ENCODE measurements around the gene MRPL9.
A peak's percentile ranks its signal among the peaks of the same experiment; 100 is the strongest.
"Not testable (repeated sequence)": the region's sequence is repeated elsewhere in the genome, so short reads cannot be mapped to it uniquely, and the experiment has no call there.

The MRPL9 gene

DNA sequence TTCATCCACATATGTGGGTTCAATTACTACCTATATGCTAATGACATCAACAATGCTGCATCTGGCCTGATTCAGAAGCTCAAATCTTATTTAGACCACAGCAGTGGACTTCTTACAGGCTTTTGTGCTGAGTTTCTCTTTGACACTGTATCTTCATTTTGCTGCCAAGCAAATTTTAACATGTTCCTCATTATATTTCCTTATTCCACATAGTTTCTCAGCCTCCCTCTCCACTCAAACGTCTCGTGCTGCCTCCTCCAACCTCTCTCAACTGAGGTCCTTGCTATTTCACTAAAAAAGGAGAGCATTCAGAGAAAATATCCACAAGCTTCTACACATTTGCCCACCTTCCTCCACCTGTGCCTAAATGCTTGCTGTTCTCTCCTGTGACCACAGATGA, 20.5 kb upstream of the MRPL9 start:
- DNase-seq (ENCODE audit: low spot score): no peak

- no peak for DNase-seq (ENCODE audit: low spot score)
Observed at GRCh38 chr1:151782741-151783140, 19.4 kb upstream of the MRPL9 start.

DNA sequence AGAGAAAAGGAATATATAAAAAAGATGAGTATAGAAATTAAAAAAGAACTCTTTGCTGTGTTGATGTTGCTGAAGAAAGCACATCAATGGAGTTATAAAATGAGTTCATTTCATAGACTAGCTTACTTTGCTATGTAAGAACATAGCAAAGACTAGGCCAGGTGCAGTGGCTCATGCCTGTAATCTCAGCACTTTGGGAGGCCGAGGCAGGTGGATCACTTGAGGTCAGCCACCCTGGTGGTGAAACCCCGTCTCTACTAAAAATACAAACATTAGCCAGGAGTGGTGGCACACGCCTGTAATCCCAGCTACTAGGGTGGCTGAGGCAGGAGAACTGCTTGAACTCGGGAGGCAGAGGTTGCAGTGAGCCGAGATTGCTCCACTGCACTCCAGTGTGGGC, 18.7 kb upstream of the MRPL9 start:
- DNase-seq (ENCODE audit: low spot score): not testable (repeated sequence)

DNA sequence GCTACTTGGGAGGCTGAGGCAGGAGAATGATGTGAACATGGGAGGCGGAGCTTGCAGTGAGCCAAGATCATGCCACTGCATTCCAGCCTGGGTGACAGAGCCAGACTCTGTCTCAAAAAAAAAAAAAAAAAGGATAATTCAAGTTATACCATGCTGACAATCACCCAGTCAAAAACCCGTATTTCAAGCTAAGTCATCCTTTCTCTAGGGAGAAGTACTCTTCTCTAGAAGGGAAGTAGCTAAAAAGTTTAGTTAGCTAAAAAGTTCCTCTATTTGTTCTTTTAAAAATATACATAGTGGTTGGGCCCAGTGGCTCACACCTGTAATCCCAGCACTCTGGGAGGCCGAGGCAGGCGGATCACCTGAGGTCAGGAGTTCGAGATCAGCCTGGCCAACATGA, 17.4 kb upstream of the MRPL9 start:
- DNase-seq (ENCODE audit: low spot score): not testable (repeated sequence)

DNA sequence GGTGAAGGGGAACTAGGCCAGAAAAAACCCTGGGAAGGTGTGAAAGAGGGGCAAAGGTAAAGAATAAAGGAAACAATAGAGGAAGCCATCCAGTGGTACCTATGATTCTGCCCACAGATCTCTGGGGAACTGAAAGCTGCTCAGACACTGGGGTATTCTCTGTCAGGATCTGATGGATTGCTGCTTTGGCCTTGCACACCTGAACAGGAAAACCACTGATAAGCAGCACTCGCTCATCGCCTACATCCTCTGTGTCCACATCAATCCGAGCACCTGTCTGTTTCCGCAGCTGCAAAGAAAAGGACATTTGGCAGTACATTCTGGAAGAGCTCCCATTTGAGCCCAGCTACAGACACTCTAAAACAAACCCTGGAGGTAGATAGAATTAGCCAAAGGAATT, 16.6 kb upstream of the MRPL9 start:
- DNase-seq (ENCODE audit: low spot score): no peak

DNA sequence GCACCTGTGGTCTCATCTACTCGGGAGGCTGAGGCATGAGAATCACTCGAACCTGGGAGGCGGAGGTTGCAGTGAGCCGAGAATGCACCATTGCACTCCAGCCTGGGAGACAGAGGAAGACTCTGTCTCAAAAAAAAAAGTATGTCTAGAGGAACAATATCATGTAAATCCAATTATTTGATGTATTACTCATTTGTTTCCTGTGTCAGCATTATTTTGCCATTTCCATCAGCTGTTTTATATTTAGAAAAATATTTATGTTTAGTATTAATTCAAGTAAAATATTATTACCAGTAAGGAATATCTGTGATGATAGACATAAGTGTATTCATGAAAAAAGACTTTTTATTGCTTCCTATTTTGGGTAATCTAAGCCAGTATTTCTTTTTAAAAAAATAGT, 14.0 kb upstream of the MRPL9 start:
- no peak for DNase-seq (ENCODE audit: low spot score)

DNA sequence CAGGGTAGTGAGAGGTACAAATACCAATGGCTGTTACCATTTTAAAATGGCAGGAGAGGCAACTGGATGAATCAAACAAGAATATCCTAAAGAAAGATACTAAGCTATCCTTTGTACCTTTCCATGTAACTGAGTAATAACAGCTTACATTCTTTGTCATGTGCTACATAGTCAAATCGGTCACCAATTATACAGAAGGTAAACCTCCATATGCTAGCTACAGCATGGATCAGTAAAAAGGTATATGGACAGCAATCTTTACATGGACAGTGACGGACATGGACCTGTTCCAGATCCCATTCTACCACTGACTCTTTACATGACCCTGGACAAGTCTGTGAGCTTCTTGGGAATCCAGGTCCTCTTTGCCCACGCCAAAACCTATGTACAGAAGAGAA, 13.4 kb upstream of the MRPL9 start:
- no peak for DNase-seq (ENCODE audit: low spot score)

GRCh38 chr1:151775894-151776664, 12.8 kb upstream of the MRPL9 start:
- DNase-seq (ENCODE audit: low spot score): no peak

DNA sequence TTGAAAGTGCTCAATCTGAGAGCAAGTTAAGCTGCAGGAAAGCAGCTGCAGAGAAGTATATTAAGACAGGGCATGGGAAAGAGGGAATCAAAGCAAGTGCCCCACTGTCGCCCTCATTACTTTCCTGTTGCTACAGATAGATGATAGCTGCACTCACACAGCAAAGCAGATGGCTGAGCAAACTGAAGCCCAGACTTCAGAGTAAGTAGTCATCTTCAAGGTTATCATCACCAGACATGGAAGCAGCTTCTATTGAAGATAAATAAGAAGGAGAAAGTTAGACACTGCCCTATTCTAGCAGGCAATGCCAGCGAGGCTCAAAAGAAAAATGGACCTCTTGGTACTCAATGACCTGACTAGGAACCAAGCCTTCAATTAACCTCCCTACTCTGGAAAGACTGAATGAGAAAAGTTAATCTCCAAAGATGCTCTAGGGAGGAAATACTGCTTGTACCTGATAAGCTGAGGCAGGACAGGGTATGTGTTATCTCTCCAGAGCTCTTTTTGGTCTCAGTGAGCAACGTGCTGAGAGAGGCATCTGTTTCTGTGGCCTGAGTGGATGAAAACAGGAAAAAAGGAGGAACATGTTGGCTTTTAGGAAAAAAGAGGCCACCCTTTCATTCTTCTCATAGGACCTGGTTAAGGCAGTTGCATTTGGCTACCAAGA, 11.1 kb upstream of the MRPL9 start:
- no peak for DNase-seq (ENCODE audit: low spot score)

- DNase-seq (ENCODE audit: low spot score): no peak
Observed at GRCh38 chr1:151773702-151774101, 10.4 kb upstream of the MRPL9 start.

DNA sequence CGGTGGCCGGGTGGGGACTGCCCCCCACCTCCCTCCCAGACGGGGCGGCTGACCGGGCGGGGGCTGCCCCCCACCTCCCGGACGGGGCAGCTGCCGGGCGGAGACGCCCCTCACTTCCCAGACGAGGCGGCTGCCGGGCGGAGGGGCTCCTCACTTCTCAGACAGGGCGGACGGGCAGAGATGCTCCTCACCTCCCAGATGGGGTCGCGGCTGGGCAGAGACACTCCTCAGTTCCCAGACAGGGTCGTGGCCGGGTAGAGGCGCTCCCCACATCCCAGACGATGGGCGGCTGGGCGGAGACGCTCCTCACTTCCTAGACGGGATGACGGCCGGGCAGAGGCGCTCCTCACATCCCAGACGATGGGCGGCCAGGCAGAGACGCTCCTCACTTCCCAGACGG, 6.0 kb upstream of the MRPL9 start:
- not testable (repeated sequence) for DNase-seq (ENCODE audit: low spot score)

DNA sequence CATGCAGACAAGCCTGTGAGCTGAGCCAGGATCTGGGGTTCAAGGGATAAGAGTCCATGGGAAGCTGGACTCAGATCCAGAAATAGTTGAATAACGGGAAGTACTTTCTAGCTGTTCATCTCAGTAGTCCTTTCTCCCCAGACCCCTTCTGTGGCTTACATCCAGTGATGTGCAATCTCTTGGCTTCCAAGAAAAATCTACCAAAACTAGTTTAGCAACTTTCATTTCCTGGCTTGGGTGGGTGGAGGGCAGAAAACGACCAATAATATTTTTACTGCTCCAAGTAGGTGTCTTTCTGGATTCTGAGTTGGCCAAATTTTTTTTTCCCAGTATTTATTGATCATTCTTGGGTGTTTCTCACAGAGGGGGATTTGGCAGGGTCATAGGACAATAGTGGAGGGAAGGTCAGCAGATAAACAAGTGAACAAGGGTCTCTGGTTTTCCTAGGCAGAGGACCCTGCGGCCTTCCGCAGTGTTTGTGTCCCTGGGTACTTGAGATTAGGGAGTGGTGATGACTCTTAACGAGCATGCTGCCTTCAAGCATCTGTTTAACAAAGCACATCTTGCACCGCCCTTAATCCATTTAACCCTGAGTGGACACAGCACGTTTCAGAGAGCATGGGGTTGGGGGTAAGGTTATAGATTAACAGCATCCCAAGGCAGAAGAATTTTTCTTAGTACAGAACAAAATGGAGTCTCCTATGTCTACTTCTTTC, 5.2 kb upstream of the MRPL9 start:
- not testable (repeated sequence) for DNase-seq (ENCODE audit: low spot score)

DNA sequence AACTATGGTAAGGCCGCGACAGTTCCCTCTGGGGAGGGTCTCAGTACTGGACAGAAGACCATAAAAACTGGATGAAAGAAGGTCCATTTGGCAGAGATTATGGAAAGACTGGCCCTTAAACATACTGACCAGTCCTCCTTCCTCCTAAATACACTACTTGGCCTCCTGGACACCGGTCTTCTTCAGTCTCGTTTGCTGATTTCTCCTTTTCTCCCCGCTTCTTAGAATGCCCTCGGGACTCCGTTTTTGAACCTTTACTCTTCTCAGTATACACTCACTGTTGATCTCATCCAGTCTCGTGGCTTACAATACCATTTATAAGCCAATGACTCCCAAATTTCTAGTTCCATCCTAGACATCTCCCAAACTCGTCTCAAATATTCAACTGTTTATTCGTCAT, 694 bp upstream of the MRPL9 start:
- peak; percentile 16 for DNase-seq (ENCODE audit: low spot score)

- no peak for DNase-seq (ENCODE audit: low spot score)
Observed at GRCh38 chr1:151760597-151761385, 2.5 kb downstream of the MRPL9 start.

DNA sequence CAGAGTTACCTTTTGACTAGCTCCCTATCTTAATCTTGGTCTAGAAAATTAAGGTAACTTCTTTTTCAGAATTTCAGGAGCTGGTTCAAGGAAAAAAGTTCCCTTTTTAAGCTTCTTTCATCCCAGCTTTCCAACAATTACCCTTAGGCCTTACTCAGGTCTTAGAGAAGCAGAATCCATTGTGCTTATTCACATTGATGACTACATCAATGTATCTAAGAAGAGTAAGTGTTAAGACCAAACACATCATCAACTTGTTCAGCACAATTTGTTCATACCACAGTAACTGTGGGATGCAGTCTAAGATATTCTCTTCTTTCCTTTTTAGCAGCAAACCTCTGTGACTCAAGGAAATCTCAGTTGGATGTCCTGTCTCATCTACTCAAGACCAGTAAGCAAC, 4.1 kb downstream of the MRPL9 start:
- DNase-seq (ENCODE audit: low spot score): no peak

GRCh38 chr1:151756291-151756690, 7.0 kb downstream of the MRPL9 start:
- DNase-seq (ENCODE audit: low spot score): peak; percentile 45

GRCh38 chr1:151741516-151741915, 21.8 kb downstream of the MRPL9 start:
- DNase-seq (ENCODE audit: low spot score): no peak

- DNase-seq (ENCODE audit: low spot score): no peak
Observed at GRCh38 chr1:151739590-151740355, 23.5 kb downstream of the MRPL9 start.

- no peak for DNase-seq (ENCODE audit: low spot score)
Observed at GRCh38 chr1:151737479-151737878, 25.8 kb downstream of the MRPL9 start.

- DNase-seq (ENCODE audit: low spot score): no peak
Observed at GRCh38 chr1:151737026-151737425, 26.3 kb downstream of the MRPL9 start.

GRCh38 chr1:151733995-151734394, 29.3 kb downstream of the MRPL9 start:
- not testable (repeated sequence) for DNase-seq (ENCODE audit: low spot score)

- DNase-seq (ENCODE audit: low spot score): no peak
Observed at GRCh38 chr1:151733126-151733525, 30.2 kb downstream of the MRPL9 start.
